Mesothelial cell of epicardium (in vitro differentiated cells): ENCODE data around the gene RBM26. TPM values are rescaled to one million over a fixed set of nuclear protein-coding genes. Genes with fewer than 3 reads are reported as not detected.

Source experiments
- DNase-seq, 2 experiments: peaks; one replicate each; pipeline ENCODE4 v3.0.0; 2021; ENCODE audit warnings: low spot score in 2 of 2; ENCODE audit not compliant: unreplicated experiment in 2 of 2
- H3K27ac Mint-ChIP-seq: 2 replicates; pipeline ENCODE4 v1.8.0; 2021; ENCODE audit warnings: mixed read lengths
- H3K27me3 Mint-ChIP-seq: 2 replicates; pipeline ENCODE4 v1.8.0; 2021; ENCODE audit warnings: low read depth, mixed read lengths
- H3K36me3 Mint-ChIP-seq: 2 replicates; pipeline ENCODE4 v1.8.0; 2021; ENCODE audit warnings: mixed read lengths
- H3K4me1 Mint-ChIP-seq: 2 replicates; pipeline ENCODE4 v1.8.0; 2021; ENCODE audit warnings: mixed read lengths
- H3K4me3 Mint-ChIP-seq: 2 replicates; pipeline ENCODE4 v1.8.0; 2021; ENCODE audit warnings: mild to moderate bottlenecking, moderate library complexity, mixed read lengths
- H3K9me3 Mint-ChIP-seq: 2 replicates; pipeline ENCODE4 v1.8.0; 2021; ENCODE audit warnings: mixed read lengths
- CTCF ChIP-seq: fragments of 200-600 bp; sonication (generic); IDR thresholded peaks from one replicate; pipeline ENCODE4 v1.5.0; 2021; ENCODE audit warnings: antibody characterized with exemption; ENCODE audit not compliant: unreplicated experiment
- total RNA-seq: library from RNA; stranded (reverse); gene quantifications from 3 replicates; pipeline ENCODE4 v1.2.1, GENCODE V29; 2021

Gene RBM26
- total RNA-seq, 1 donor from 2014 or later: 87.3 TPM

DNA sequence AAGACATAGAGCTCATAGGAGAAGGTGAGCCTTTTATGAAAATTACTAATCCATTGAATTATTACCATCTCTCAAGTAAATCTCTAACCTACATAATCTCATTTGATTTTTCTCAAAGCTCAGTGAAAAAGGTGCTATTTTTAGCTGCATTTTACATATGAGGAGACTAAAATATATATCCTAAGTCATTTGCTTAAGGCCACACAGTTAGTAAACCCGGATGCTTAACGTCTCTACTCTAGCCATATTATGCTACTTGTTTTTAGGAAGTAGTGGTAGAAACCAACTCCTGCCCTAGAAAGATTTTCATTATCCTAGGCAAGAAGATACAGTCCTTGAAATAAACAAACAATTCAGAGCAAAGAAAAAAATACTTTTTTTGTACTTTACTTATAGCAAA lies 108.9 kb downstream of the RBM26 start:
- Mint-ChIP-seq H3K27ac (no peak overlapping the region), H3K4me1 (no peaks in the 10 kb centered on the region), H3K36me3 (no peaks in the 10 kb centered on the region), H3K27me3 (peaks cover 21% of the 10 kb centered on the region), H3K9me3 (peaks cover 7% of the 10 kb centered on the region), H3K4me3 (no peak overlapping the region)
- DNase-seq: no peak
- TF ChIP-seq CTCF: no peak

GRCh38 chr13:79295906-79296706 lies 109.9 kb downstream of the RBM26 start:
- Mint-ChIP-seq H3K27ac (no peak overlapping the region), H3K27me3 (peaks cover 21% of the 10 kb centered on the region), H3K36me3 (no peaks in the 10 kb centered on the region), H3K4me1 (no peaks in the 10 kb centered on the region), H3K9me3 (peaks cover 3% of the 10 kb centered on the region), H3K4me3 (no peak overlapping the region)
- no peak for TF ChIP-seq CTCF
- DNase-seq: no peak

- Mint-ChIP-seq H3K4me3 (no peak overlapping the region), H3K9me3 (no peaks in the 10 kb centered on the region), H3K36me3 (no peaks in the 10 kb centered on the region), H3K27ac (no peak overlapping the region), H3K4me1 (peaks cover 7% of the 10 kb centered on the region), H3K27me3 (peaks cover 22% of the 10 kb centered on the region)
- DNase-seq: no peak
- no peak for TF ChIP-seq CTCF
These were observed 115.3 kb downstream of the RBM26 start for GRCh38 chr13:79290595-79291244.

GRCh38 chr13:79289571-79289970 lies 116.5 kb downstream of the RBM26 start:
- no peak overlapping the region for H3K27ac Mint-ChIP-seq
- DNase-seq: no peak
- peaks cover 7% of the 10 kb centered on the region for H3K4me1 Mint-ChIP-seq
- H3K4me3 Mint-ChIP-seq: no peak overlapping the region
- H3K27me3 Mint-ChIP-seq: peaks cover 15% of the 10 kb centered on the region
- no peaks in the 10 kb centered on the region for H3K36me3 Mint-ChIP-seq
- TF ChIP-seq CTCF: no peak
- H3K9me3 Mint-ChIP-seq: no peaks in the 10 kb centered on the region

DNA sequence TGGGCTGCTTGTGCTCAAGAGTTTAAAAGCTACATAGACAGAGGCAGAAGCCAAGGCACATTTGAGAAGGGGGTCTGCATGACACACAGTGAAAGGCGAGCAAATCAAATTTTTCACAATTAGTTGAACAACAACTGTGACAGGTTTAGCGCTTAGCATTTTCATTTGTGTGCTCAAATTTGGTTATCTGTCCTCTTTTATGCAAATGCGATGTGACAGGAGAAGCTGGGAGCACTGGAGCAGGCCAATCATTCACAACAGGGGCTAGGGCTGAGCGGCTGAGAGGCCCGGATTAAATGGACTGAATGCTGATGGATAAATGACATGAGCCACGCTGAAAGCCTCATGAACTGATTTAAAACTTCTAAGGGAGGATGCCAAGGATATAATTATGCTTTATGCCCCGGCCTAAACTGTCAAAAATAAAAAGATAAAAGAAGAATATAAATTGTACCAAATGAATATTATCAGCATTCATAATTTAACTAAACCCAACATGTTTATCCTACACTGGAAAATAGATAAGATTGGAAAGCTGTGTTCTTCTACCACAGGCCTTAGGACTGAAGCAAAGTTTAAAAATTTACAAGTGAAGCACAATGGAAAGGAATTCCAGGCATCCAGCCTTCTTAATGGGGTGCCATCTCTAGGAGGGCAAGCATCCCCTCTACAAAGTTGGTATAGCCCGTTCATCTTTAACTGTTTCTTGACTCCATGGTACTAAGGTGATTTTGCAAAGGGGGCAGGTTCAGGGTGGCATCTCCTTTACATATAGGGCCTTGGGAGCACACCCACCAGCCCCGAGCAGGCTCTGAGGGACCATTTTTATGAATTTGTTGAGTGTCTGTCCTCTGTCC lies 117.9 kb downstream of the RBM26 start:
- Mint-ChIP-seq H3K27ac (no peak overlapping the region), H3K4me3 (no peak overlapping the region)

More for the DNA sequence above, 117.9 kb downstream of the RBM26 start:
- H3K9me3 Mint-ChIP-seq: no peaks in the 10 kb centered on the region
- peaks cover 14% of the 10 kb centered on the region for H3K27me3 Mint-ChIP-seq
- peaks cover 7% of the 10 kb centered on the region for H3K4me1 Mint-ChIP-seq
- H3K36me3 Mint-ChIP-seq: no peaks in the 10 kb centered on the region
- no peak for DNase-seq
- TF ChIP-seq CTCF: no peak
